Mesenchymal stem cell (in vitro differentiated cells and primary cell): ENCODE results near the gene HRH2.

Experiments used
- DNase-seq: peaks from one replicate; pipeline ENCODE4 v3.0.0-alpha.2; 2013
- H2AFZ ChIP-seq: one replicate; pipeline ENCODE4 v1.6.1; 2013; ENCODE audit warnings: low read depth, mild to moderate bottlenecking, control low read depth, inconsistent platforms, low read length, moderate library complexity
- H2AK5ac ChIP-seq: 2 replicates; pipeline ENCODE4 v1.6.1; 2013; ENCODE audit warnings: low read length, moderate library complexity, mild to moderate bottlenecking, inconsistent platforms; ENCODE audit not compliant: severe bottlenecking
- H2BK120ac ChIP-seq: one replicate; pipeline ENCODE4 v1.6.1; 2013; ENCODE audit warnings: low read depth, mild to moderate bottlenecking, inconsistent platforms, low read length, moderate library complexity
- H2BK12ac ChIP-seq, 2 experiments: one replicate each; pipeline ENCODE4 v1.6.1; 2013; ENCODE audit warnings: inconsistent platforms in 2 of 2, low read length in 2 of 2, mild to moderate bottlenecking in 2 of 2, moderate library complexity in 2 of 2, control low read depth in 1 of 2
- H2BK15ac ChIP-seq: one replicate; pipeline ENCODE4 v1.6.1; 2013; ENCODE audit warnings: mild to moderate bottlenecking, low read depth, inconsistent platforms; ENCODE audit not compliant: poor library complexity, severe bottlenecking
- H2BK5ac ChIP-seq: 2 replicates; pipeline ENCODE4 v1.6.1; 2013; ENCODE audit warnings: low read depth, mild to moderate bottlenecking, low read length, control low read depth, inconsistent platforms; ENCODE audit not compliant: poor library complexity, severe bottlenecking
- H3K14ac ChIP-seq, 2 experiments: one replicate each; pipeline ENCODE4 v1.6.1; 2013; ENCODE audit warnings: inconsistent platforms in 2 of 2, low read length in 2 of 2, control low read depth in 1 of 2, mild to moderate bottlenecking in 1 of 2, moderate library complexity in 1 of 2
- H3K18ac ChIP-seq, 2 experiments: one replicate each; pipeline ENCODE4 v1.6.1; 2013; ENCODE audit warnings: inconsistent platforms in 2 of 2, low read length in 2 of 2, control low read depth in 1 of 2, low read depth in 1 of 2, mild to moderate bottlenecking in 1 of 2
- H3K23ac ChIP-seq, 2 experiments: one replicate each; pipeline ENCODE4 v1.6.1; 2013; ENCODE audit warnings: inconsistent platforms in 2 of 2, low read length in 2 of 2, mild to moderate bottlenecking in 2 of 2, moderate library complexity in 2 of 2, control low read depth in 1 of 2
- H3K27ac ChIP-seq: 2 replicates; pipeline ENCODE4 v1.5.1; 2013; ENCODE audit warnings: mild to moderate bottlenecking, moderate library complexity, low read length, control low read depth, inconsistent platforms; ENCODE audit not compliant: poor library complexity, severe bottlenecking
- H3K27me3 ChIP-seq, 2 experiments: 2 replicates each; pipeline versions ENCODE4 v1.6.1 to v1.7.0; 2013; ENCODE audit warnings: low read length in 2 of 2, mild to moderate bottlenecking in 2 of 2, moderate library complexity in 2 of 2, control low read depth in 1 of 2, inconsistent platforms in 1 of 2; ENCODE audit not compliant: control insufficient read depth in 1 of 2, insufficient read depth in 1 of 2
- H3K36me3 ChIP-seq, 2 experiments: 2 replicates each; pipeline versions ENCODE4 v1.6.1 to v1.7.0; 2013; ENCODE audit warnings: low read length in 2 of 2, control low read depth in 1 of 2, inconsistent platforms in 1 of 2, low read depth in 1 of 2, mild to moderate bottlenecking in 1 of 2; ENCODE audit not compliant: insufficient read depth in 2 of 2, control insufficient read depth in 1 of 2
- H3K4ac ChIP-seq, 2 experiments: one replicate each; pipeline ENCODE4 v1.6.1; 2013; ENCODE audit warnings: inconsistent platforms in 2 of 2, low read length in 2 of 2, mild to moderate bottlenecking in 2 of 2, moderate library complexity in 2 of 2, control low read depth in 1 of 2, low read depth in 1 of 2
- H3K4me1 ChIP-seq: 2 replicates; pipeline ENCODE4 v1.6.1; 2013; ENCODE audit warnings: low read depth, low read length, control low read depth; ENCODE audit not compliant: control insufficient read depth, insufficient read depth
- H3K4me2 ChIP-seq: 2 replicates; pipeline ENCODE4 v1.6.1; 2013; ENCODE audit warnings: low read length, mild to moderate bottlenecking, inconsistent platforms; ENCODE audit not compliant: poor library complexity, severe bottlenecking
- H3K4me3 ChIP-seq, 2 experiments: 2 replicates each; pipeline versions ENCODE4 v1.5.1 to v1.7.0; 2013; ENCODE audit warnings: low read length in 2 of 2, mild to moderate bottlenecking in 2 of 2, control low read depth in 1 of 2, low read depth in 1 of 2; ENCODE audit not compliant: insufficient read depth in 1 of 2
- H3K79me1 ChIP-seq: replicated peaks from 2 replicates; pipeline ENCODE4 v1.6.1; 2013; ENCODE audit warnings: mild to moderate bottlenecking, control low read depth, low read length, inconsistent platforms; ENCODE audit not compliant: poor library complexity, severe bottlenecking
- H3K9ac ChIP-seq: 2 replicates; pipeline ENCODE4 v1.7.0; 2013; ENCODE audit warnings: mild to moderate bottlenecking, low read length, moderate library complexity
- H3K9me3 ChIP-seq: 2 replicates; pipeline ENCODE4 v1.7.0; 2013; ENCODE audit warnings: mild to moderate bottlenecking, low read length; ENCODE audit not compliant: control insufficient read depth
- H4K8ac ChIP-seq: one replicate; pipeline ENCODE4 v1.6.1; 2013; ENCODE audit warnings: inconsistent platforms, mild to moderate bottlenecking, low read length, moderate library complexity
- H4K91ac ChIP-seq: one replicate; pipeline ENCODE4 v1.6.1; 2013; ENCODE audit warnings: mild to moderate bottlenecking, low read length, inconsistent platforms
- WGBS: methylation state at CpG from one replicate; pipeline ENCODE4 v1.1.7; 2013; ENCODE audit warnings: mixed read lengths; 5-methylcytosine and 5-hydroxymethylcytosine counted together

HRH2 gene

GRCh38 chr5:175684931-175685330 is 27.1 kb downstream of the HRH2 start:
- H3K4me3 ChIP-seq: no peak overlapping the region
- no peak overlapping the region for H2BK12ac ChIP-seq
- no peak overlapping the region for H3K4me2 ChIP-seq
- H3K14ac ChIP-seq: no peak overlapping the region
- H3K18ac ChIP-seq: no peak overlapping the region
- H3K4me1 ChIP-seq: no peaks in the 10 kb centered on the region
- 86% methylated on average over 5 of the region's 5 CpGs for WGBS
- no peaks in the 10 kb centered on the region for H3K36me3 ChIP-seq
- no peak overlapping the region for H2AK5ac ChIP-seq
- H3K4ac ChIP-seq: no peak overlapping the region
- no peaks in the 10 kb centered on the region for H3K9me3 ChIP-seq
- H3K23ac ChIP-seq: no peak overlapping the region
- no peak overlapping the region for H3K27ac ChIP-seq
- no peak overlapping the region for H4K91ac ChIP-seq
- H4K8ac ChIP-seq: no peak overlapping the region
- H2BK5ac ChIP-seq: no peak overlapping the region
- no peak overlapping the region for H2BK120ac ChIP-seq
- no peaks in the 10 kb centered on the region for H3K79me1 ChIP-seq
- H3K9ac ChIP-seq: no peak overlapping the region
- no peak overlapping the region for H2AFZ ChIP-seq
- no peak for DNase-seq
- H2BK15ac ChIP-seq: no peak overlapping the region
- H3K27me3 ChIP-seq: peaks cover 0 to 34% of the 10 kb centered on the region in 2 experiments

DNA sequence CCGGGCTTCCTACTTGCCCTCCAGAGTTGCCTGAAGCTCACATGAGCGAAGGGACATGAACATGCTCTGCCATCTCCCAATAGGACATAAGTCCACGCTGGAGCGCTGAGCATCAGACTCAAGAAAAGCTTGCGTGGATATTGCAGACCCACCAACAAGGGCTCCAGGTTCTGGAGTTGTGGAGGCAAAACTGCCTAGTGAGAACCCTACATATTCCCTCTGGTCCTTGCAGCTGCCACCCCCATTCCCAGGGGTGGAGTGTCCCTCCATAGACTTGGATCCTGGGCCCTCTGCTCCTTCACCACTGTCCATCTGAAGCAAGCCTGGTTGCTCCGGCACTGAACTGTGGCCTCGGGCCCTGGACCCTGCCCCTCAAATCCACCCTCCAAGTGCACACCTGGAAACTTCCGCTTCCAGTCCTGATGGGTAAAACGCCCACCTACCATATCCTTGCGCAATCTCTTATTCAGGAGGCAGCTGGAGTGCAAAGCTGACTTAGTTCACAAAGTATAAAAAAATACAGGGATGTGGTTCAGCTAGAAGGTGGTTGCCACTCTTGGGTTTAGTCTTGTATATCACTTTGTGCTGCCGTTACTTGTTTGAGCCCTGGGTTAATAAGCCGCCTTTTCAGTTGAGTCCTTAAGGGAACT is 28.0 kb downstream of the HRH2 start:
- Histone ChIP-seq H3K4me3 (no peak overlapping the region), H3K4me2 (no peak overlapping the region), H3K4ac (no peak overlapping the region), H3K14ac (no peak overlapping the region), H3K36me3 (no peaks in the 10 kb centered on the region), H3K27me3 (peaks cover 0 to 30% of the 10 kb centered on the region in 2 experiments), H3K9ac (no peak overlapping the region), H2BK5ac (no peak overlapping the region), H2AFZ (no peak overlapping the region), H2BK12ac (no peak overlapping the region), H3K18ac (no peak overlapping the region), H3K4me1 (no peaks in the 10 kb centered on the region), H3K9me3 (no peaks in the 10 kb centered on the region), H2AK5ac (no peak overlapping the region), H4K8ac (no peak overlapping the region), H2BK15ac (no peak overlapping the region), H2BK120ac (no peak overlapping the region), H3K27ac (no peak overlapping the region), H3K79me1 (no peaks in the 10 kb centered on the region), H3K23ac (no peak overlapping the region), H4K91ac (no peak overlapping the region)
- DNase-seq: no peak
- WGBS: 93% methylated on average over 12 of the region's 12 CpGs

DNA sequence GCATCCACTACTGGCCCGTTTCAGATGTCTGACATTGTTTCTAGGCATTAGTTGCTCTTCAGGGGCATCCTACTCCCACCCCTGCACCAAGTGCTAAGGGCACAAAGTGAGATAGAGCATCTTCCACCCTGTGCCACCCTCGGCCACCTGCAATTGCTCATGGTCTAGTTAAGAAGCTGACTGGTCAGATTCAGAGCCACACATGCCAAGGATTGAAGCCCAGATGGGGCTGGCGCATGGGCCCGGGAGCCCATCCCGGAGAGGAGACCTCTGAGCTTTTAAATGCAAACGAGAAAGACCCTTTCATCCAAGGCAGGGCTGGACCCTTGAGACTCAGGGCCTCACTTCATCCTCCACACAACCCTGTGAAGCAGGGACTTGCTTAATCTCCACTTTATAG is 28.5 kb downstream of the HRH2 start:
- Histone ChIP-seq H3K9ac (no peak overlapping the region), H3K18ac (no peak overlapping the region), H3K4me3 (no peak overlapping the region), H4K8ac (no peak overlapping the region), H3K4me1 (no peaks in the 10 kb centered on the region), H3K27me3 (peaks cover 0 to 27% of the 10 kb centered on the region in 2 experiments), H2BK120ac (no peak overlapping the region), H2BK5ac (no peak overlapping the region), H2BK15ac (no peak overlapping the region), H3K14ac (no peak overlapping the region), H3K4ac (no peak overlapping the region), H2AK5ac (no peak overlapping the region), H3K23ac (no peak overlapping the region), H3K27ac (no peak overlapping the region), H3K9me3 (no peaks in the 10 kb centered on the region), H3K4me2 (no peak overlapping the region), H3K79me1 (no peaks in the 10 kb centered on the region), H2AFZ (no peak overlapping the region), H4K91ac (no peak overlapping the region), H3K36me3 (no peaks in the 10 kb centered on the region), H2BK12ac (no peak overlapping the region)
- DNase-seq: no peak
- 72% methylated on average over 6 of the region's 6 CpGs for WGBS

- no peak for DNase-seq
- H2BK120ac ChIP-seq: no peak overlapping the region
- H3K27me3 ChIP-seq: peaks cover 0 to 22% of the 10 kb centered on the region in 2 experiments
- H2BK5ac ChIP-seq: no peak overlapping the region
- no peaks in the 10 kb centered on the region for H3K79me1 ChIP-seq
- H3K9ac ChIP-seq: no peak overlapping the region
- no peaks in the 10 kb centered on the region for H3K9me3 ChIP-seq
- no peak overlapping the region for H3K23ac ChIP-seq
- no peak overlapping the region for H3K14ac ChIP-seq
- H2BK12ac ChIP-seq: no peak overlapping the region
- no peak overlapping the region for H3K4ac ChIP-seq
- no peak overlapping the region for H2AK5ac ChIP-seq
- H2BK15ac ChIP-seq: no peak overlapping the region
- H3K4me2 ChIP-seq: no peak overlapping the region
- H4K91ac ChIP-seq: no peak overlapping the region
- no peak overlapping the region for H3K18ac ChIP-seq
- H3K36me3 ChIP-seq: no peaks in the 10 kb centered on the region
- 75% methylated on average over 9 of the region's 9 CpGs for WGBS
- H3K4me1 ChIP-seq: no peaks in the 10 kb centered on the region
- no peak overlapping the region for H4K8ac ChIP-seq
- H2AFZ ChIP-seq: no peak overlapping the region
- H3K27ac ChIP-seq: no peak overlapping the region
- H3K4me3 ChIP-seq: no peak overlapping the region
Measured at GRCh38 chr5:175686826-175687225, 29.0 kb downstream of the HRH2 start.
